ENCODE results near the gene HOXA13.

DNA sequence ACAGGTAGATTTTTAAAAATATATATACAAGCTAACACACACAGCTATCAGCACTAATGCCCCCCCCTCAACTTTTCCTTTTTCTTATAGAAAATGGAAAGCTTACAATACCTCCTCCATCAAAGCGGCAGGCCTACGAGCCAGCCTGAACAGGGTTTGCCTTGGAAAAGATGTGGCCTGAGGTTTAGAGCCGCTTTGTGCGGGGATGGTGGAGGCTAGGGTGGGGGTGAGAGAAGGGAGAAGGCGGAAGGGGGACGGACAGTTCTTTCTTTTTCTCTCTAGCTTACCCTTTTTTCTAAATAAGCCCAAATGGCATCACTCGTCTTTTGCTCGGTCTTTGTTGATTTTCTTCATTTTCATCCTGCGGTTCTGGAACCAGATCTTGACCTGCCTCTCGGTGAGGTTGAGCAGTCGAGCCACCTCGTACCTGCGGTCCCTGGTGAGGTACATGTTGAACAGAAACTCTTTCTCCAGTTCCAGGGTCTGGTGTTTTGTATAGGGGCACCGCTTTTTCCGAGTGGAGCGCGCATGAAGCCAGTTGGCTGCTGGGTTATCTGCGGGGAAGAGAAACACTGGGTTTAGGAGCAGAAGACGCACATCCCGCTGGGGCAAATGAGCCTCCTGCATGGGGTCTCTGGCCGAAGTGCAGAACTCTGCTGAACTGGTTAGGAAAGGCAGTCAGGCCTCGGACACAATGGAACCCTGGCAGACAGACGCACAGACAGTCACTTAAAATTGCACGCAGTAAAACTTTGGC, 36.4 kb downstream of the HOXA13 start:
- TF ChIP-seq, protein P1, sequence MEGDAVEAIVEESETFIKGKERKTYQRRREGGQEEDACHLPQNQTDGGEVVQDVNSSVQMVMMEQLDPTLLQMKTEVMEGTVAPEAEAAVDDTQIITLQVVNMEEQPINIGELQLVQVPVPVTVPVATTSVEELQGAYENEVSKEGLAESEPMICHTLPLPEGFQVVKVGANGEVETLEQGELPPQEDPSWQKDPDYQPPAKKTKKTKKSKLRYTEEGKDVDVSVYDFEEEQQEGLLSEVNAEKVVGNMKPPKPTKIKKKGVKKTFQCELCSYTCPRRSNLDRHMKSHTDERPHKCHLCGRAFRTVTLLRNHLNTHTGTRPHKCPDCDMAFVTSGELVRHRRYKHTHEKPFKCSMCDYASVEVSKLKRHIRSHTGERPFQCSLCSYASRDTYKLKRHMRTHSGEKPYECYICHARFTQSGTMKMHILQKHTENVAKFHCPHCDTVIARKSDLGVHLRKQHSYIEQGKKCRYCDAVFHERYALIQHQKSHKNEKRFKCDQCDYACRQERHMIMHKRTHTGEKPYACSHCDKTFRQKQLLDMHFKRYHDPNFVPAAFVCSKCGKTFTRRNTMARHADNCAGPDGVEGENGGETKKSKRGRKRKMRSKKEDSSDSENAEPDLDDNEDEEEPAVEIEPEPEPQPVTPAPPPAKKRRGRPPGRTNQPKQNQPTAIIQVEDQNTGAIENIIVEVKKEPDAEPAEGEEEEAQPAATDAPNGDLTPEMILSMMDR (IDR thresholded peaks at IDR 0.05 in 4 of 5, conservative IDR thresholded peaks at IDR 0.05 in 1 of 5), result no peak
- TF ChIP-seq POLR2A (IDR thresholded peaks at IDR 0.05), result no peak
